ENCODE results near the gene ZFP36L1.
A peak's percentile ranks its signal among the peaks of the same experiment; 100 is the strongest.

Gene ZFP36L1, protein sequence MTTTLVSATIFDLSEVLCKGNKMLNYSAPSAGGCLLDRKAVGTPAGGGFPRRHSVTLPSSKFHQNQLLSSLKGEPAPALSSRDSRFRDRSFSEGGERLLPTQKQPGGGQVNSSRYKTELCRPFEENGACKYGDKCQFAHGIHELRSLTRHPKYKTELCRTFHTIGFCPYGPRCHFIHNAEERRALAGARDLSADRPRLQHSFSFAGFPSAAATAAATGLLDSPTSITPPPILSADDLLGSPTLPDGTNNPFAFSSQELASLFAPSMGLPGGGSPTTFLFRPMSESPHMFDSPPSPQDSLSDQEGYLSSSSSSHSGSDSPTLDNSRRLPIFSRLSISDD

DNA sequence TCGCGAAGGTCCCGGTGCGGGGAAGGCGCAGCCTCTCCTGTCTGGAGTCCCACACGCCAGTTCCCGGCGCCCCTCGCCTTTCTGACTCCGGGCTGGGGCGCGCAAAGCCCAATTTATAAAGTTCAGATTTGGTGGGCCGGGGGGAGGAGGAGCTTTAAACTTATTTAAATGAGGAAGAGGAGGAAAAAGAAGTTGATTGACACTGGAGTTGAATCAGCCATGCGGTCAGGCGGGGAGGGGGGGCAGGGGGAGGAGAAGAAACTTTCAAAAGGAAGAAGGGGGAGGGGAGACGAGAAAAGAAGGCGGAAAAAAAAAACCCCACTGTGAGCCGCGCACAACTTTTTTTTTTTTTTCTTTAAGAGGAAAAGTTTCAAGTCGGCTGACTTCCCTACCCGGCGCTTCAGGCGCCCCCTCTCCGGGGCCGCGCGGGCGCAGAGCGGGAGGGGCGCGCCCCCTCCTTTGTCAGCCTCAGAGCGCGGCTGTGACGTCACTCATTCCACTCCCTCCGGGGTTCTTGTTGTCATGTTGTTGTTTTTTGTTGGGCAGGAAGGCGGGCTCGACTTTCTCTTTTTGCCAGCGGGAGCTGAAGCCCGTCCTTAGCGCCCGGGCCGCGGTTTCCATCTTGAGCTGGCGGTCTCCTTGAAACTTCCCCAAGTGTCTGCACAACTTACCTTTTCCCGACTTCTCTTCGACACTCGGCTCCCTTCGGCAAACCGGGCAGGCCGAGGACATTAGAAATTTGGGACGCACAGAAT, at the start of gene ZFP36L1:
Gene ZFP36L1 (minus strand): TSS at position 89 of the 755 bp plus-strand sequence. CDS start 129 bp downstream, outside the sequence.
- DNase-seq: peak; percentile 91

DNA sequence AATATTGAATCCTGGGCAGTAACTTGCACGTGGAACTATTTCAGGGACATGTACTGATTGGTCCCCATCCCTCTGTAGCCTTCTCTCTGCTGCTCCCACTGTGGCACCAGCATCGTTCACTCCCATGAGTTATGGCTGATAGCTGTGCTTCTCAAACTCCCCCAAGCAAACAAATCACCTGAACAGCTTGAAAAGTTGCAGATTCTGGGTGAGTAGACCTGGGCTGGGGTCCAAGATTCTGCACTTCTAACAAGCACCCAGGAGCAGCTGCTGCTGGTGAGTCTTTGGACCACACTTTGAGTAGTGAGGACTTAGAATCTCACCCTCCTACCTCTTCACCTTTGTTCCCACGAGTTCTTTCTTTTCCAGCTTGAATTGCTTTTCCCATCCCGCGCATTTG, 49.4 kb upstream of the ZFP36L1 start:
- DNase-seq: no peak

DNA sequence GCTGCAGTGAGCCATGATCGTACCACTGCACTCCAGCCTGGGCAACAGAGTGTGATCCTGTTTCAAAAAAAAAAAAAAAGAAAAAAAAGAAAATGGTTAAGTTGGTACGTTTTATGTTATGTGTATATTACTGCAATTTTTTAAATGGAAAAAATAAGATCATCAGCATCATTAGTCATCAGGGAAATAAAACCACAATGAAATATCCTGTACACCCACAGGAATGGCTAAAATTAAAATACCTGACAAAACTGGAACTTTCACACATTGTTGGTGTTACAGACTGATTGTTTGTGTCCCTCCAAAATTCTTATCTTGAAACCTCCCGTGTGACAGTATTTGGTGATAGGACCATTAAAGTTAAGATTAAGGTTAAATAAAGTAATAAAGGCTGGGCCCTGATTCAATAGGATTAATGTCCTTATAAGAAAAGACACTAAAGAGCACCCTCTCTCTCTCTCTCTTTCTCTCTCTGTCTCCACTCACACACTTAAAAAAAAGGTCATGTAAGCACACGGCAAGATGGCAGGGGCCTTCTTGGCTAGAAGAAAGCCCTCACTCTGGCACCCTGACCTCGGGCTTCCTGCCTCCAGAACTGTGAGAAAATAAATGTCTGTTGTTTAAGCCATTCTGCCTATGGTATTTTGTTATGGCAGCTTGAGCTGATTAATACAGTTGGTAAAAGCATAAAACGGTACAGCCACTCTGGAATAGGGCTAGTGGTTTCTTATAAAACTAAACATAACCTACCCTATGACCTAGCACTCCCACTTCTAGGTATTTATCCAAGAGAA, 48.3 kb upstream of the ZFP36L1 start:
- no peak for DNase-seq

DNA sequence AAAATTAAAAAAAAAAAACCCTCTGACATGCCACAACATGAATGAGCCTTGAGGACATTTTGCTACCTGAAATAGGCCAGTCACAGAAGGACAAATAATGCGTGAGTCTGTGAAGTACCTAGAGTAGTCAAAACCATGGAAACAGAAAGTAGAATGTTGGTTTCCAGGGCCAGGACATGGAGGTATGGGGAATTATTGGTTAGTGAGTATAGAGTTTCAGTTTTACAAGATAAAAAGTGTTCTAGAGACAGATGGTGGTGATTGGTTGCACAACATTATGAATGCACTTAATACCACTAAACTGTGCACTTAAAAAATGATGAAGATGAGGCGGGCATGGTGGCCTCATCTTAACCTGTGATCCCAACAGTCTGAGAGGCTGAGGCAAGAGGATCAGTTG, 47.6 kb upstream of the ZFP36L1 start:
- no peak for DNase-seq

DNA sequence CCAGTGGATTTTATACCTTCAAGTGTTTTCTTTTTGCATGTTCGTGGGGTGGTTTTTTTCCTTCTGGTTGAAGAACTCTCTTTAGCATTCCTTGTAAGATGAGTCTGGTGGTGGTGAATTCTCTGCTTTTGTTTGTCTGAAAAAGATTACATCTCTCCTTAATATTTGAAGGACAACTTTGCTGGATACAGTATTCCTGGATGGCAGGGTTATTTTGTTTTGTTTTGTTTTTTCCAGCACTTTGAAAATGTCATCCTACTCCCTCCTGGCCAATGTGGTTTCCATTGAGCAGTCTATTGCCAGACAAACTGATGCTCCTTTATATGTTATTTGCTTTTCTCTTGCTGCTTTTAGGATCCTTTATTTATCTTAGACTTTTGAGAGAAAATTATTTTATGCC, 43.2 kb upstream of the ZFP36L1 start:
- no peak for DNase-seq

DNA sequence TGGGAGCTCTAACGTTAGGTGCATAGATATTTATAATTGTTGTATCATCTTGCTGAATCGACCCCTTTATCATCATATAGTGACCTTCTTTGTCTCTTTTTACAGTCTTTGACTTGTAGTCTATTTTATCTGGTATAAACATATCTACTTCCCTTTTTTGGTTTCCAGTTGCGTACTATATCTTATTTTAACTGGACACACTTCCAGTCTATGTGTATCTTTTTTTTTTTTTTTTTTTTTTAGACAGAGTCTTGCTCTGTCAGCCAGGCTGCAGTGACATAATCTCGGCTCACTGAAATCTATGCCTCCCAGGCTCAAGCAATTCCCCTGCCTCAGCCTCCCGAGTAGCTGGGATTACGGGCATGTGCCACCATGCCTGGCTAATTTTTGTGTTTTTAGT, 41.9 kb upstream of the ZFP36L1 start:
- DNase-seq: no peak

DNA sequence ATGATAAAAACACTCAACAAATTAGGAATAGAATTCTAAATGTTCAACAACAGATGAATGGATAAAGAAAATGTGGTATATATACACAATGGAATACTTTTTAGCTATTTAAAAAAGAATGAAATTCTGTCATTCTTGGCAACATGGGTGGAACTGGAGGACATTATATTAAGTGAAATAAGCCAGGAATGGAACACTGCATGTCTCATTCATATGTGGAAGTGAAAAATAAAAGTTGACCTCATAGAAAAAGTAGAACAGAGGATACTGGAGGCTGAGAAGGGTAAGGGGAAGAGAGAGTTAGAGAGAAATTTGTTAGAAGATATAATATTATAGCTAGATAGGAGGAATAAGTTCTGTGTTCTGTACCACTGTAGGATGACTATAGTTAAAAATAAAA, 35.8 kb upstream of the ZFP36L1 start:
- no peak for DNase-seq

DNA sequence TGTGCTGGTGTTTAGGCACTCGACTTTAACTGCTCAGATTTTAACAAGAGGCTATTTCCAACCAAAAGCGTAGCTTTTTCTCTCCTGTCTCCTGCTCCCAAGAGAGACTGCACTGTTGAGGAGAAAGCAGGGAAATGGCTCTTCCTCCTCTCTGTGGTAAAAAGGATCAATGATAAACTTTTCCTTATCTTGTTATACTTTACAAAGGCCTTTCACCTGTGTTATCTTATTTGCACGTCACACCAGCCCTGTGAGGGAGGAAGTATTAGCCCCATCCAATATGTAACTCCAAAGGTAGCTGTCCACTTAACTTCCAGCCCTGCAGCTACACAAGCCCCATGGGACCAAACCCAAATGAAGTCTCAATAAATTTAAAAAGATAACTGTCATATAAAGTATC, 32.9 kb upstream of the ZFP36L1 start:
- no peak for DNase-seq

DNA sequence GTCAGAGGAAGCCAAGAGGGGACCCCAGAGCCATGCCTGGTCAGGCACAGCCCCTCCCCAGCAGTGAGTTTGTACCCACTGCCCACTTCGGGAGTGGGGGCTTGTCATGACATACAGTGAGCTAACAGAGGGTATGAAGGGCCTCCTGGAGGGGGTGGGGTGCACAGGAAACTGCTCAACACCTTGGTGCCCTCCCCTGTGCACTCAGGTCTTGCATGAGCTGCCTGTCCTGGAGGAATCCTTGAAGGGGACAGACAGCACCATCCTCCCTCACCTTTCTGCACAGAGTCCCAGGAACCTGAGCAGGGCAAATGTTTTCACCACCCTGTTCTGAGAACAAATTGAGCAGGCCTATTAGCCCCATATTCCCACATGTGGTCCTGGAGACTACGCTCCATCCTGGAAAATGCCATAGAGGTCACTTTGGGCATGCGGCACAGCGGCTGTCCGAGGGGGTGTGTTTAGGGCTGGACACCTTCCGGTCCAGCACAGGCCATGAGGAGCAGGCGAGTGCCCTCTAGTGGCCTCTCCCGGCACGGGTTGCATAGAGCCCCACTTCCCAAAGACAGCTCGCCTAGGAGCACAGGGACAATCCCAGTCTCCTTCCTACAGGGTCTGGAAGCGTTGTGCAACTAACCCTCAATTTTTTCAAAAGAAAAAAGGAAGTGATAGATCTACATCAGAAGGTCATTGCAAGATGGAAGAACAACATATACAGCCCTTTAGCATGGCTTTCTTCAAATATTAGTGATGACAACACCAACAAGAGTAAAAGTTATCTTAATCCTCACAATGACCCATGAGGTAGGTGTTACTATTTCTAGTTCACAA, 31.9 kb upstream of the ZFP36L1 start:
- DNase-seq: peak; percentile 75

DNA sequence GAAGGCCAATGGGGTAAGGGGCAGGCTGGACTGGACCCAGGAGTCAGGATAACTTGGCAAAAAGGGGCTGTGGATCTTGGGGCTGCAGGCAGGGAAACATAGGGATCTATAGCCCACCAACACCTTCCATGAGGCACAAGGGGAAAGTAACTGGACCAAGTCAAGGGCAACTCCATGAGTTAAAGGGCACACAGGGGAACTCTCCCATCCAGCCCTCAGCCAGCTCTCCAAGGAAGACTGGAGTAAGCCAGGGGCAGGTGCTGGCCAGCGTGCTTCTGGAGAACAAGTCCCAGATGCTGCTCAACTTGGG, 31.3 kb upstream of the ZFP36L1 start:
- no peak for DNase-seq

DNA sequence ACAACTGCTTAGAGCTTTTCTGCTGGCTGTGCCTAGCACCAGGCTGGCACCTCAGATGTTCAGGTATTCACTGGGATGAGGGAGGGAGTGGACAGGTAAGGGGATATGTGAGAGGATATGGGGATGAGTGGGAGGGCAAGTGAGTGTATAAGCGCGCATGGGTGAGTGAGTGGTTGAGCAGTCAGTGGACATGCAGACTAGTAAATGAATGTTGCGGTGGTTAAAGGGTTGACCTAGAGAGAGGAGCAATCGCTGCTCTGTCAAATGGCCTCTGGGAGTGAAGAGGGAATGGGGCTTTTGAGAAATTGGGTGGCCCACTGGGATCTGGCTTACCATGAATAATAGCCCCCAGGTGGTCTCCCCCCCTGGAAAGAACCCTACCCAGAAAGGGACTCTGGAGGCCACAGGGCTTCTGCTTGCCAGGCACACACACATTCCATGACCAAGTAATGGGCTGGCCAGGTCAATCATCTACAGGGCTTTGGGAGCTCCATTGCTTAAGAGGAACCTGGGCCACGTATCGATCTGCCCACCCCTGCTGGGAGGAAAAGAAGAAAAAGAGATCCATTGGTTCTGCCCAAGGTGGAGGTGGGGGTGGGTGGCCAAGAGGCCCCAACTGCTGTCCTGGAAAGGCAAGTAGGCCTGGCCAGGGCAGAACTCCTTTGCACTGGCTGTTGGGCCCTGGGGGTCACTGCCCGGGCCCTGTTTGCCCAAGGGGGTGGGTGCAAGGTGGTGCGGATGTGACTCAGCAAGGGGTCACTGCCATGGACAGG, 30.8 kb upstream of the ZFP36L1 start:
- DNase-seq: no peak

DNA sequence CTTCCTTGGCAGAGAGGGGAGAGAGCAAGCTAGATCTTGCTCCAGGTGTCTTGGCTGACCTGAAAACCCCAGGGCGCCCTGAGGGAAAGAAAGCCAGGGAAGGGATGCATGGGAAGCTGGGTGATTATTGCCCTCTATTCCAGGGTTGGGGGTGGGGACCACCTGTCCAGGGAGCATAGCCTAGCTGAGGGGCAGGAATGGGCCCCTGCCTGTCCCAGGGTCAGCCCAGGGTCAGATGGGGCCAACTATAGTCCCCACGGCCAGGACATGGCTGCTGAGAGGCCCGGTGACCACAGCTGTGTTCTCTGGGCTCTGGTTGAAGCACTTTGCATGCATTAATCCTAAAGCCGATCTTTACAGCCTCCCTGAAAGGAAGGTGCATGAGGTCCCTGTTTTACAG, 30.1 kb upstream of the ZFP36L1 start:
- no peak for DNase-seq

DNA sequence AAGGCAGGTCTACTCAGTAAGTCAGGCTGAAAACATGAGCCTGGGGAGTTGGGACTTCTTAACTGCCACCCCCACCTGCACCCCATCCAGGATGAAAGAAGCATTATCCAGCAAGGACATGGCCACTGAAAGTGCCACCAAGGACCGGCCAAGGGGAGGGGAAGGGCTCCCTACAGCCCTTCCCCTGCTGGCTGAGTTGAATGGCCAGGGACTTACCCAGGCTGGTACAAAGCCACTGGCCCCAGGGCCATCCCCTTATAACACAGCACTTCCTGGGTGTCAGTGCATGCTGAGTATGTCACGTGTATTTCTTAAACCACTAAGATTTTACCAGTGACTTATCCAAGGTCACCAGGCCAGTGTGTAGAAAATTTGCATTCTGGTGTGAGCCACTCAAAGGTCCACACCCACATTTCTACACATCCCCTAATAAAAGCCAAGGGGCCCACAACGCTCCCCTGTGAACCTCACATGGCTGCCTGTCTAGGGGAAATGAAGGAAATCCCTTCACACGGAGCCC, 29.3 kb upstream of the ZFP36L1 start:
- no peak for DNase-seq

DNA sequence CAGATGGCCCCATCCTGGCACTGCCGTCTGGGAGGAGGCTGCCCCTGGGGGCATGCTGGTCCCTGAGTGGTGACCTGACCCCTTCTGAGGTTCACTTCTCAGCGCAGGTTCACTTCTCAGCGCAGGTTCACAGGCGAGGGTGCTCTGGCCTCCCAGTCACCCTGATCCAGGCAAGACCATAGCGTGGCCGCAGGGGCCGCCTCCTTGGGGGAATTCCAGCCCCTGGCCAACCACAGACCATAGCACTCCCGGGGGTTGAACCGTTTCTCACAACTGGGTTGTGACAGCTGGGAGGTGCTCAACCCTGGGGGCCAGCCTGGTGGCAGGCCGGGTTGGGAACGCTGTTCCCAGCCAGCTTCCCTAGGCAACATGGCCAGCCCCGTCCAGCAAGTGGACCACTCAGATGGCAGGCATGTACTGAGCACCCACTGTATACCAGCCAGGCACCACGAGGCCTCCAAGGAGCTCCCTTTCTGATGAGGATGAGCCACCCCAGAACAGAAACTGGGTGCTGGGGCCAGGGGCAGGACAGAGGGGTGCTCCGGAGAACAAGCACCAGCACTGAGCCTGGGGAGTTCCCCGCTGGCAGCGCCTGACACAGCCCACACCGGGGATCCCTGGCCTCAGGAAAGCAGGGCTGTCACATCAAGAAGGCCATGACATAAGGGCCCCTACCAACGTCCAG, 28.3 kb upstream of the ZFP36L1 start:
- DNase-seq: no peak

DNA sequence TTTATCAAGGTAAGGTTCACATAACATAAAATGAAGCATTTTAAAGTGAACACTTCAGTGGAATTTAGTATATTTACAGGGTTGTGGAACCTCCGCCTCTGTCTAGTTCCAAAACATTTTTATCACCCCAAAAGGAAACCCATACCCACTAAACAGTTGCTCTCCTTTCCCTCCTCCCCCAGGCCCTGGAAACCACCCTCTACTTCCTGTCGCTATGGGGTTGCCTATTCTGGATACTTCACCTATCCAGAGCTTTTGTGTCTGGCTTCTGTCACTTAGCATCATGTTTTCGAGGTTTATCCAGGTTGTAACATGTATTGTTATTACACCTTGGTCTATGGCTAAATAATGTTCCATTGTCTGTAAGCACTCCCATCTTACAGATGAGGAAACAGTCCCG, 27.7 kb upstream of the ZFP36L1 start:
- DNase-seq: no peak

DNA sequence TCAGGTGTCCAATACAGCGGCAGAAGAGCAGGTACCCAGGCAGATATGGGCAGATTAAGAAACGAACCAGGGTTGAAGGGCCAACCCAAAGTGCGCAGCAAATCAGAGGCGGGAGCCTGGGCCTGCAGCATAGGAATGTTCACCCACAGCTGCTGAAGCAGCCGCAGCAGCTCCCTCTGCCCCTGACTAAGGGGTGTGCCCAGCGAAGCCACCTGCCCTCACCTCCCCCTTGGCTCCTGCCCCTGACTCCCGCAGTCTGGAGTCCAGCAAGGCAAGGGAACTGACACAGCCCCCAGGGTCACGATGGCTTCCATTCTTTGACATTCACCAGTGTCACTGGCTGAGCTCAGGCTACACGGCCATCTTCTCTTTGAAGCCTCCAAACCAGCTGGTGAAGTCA, 27.3 kb upstream of the ZFP36L1 start:
- no peak for DNase-seq

DNA sequence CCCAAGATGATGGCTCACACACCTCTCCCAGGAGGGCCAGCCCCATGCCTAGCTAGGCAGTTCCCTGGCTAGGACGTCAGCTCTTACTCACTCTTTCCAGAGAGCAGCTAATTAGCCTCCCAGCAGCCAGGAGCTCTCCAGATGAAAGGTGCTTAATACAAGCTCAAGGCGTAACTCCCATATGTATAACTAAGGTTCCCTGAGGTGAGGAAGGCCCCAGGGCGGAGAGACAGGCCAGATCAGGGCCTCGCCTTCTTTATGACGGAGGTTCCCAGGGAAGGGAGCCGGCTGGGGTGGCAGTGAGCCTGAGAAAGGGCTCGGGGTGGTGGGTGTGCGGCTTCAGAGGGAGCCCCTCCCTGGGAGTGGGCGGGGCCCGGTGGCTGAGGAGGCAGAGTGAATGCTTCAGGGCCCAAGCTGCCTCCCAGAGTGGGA, 26.4 kb upstream of the ZFP36L1 start:
- peak; percentile 40 for DNase-seq

DNA sequence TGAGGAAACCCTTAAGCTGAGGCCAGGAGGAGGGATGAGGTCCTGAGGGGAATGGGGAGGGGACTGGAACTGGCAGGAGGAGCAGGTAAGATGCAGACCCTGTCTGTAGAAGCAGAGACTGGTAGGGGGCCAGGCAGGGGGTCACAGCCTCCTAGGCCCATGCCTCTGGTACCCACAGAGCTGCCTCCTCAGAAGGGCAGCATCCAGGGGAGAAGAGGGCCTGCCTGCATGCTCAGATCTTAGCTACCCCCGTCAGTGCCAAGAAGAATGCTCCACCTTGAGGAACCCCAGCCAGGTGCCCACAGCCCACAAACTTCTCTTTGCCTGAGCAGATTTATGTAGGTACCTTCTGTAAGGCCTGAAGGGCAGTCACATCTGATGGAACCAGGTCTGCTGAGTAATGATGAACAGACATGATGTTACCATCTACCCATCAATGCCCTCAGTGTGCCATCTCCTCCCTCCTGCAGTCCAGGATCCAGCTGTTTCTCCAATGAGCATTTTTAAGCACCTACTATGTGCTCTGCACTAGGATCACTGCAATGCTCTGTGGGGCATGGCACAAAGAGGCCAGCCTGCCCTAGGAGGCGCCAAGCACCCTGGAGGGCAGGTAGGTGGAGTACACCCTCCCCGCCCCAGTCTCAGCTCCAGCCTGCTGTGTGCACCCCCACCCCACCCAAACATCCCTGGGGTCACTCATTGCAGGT, 24.8 kb upstream of the ZFP36L1 start:
- DNase-seq: no peak

DNA sequence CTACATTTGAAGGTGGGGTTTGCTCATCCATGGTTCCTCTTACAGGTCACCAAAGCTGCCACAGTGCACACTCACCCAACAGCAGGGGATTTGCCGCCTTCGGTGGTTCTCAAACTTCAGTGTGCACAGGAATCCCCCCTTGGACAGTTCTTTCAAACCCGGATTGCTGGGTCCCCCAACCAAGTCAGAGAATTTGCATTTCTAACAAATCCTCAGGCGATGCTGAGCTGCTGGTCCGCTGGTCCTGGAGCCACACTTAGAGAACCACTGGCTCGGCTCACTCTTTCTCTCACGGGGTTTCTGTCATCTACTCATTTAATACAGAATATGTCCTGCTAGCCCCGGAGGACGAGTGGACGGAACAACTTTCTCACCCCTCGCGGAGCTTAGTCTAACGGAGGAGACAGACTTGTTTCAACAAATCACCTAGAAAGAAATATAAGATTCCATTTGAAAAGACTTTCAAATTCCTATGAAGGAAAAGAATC, 24.1 kb upstream of the ZFP36L1 start:
- no peak for DNase-seq

DNA sequence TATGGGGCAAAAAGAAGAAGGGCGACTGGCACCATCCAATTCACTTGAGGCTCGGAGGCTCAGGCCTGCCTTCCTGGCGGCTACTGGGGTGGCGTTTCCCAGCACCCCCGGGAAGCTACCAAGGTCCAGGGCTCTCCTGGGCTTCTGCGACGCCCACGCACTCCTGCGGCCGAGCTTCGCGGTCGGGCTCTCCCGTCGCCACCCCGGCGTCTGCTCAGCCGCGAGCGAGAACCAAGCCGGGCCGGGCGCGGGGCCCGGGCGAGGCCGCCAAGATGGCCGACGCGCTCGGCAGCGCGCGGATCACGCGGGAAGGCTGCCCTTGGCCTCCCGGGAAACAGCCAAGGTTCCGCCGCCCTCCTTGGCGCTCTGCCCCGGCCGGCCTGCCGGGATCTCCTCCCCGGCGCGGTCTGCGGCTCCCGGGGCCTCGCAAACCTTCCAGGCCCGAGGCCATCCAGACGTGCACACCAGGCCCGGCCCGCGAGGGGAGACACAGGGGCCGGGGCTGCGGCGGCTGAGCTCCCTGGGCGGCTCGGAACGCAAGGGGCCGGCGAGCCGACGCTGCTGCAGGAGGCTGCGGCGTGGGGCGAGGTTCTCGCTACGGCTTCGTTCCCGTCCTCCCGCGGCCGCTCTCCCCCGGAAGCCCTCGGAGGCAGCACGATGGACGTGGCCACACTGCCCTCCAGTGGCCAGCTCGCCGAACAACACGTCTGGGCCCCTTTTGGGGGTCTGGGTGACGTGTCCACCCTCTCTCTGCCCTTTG, 23.5 kb upstream of the ZFP36L1 start:
- DNase-seq: peak; percentile 96

Data from stimulated activated CD8-positive, alpha-beta memory T cell treated with anti-CD3 and anti-CD28 coated beads, Interleukin-4, amount 100 ng/mL, for 48 hours (primary cell).